NCI-H1694 treated with DMSO at 0.1 percent for 48 hours (cell line): Measurements from ENCODE around the gene PSMD3.
A peak's percentile ranks its signal among the peaks of the same experiment; 100 is the strongest.

Experiments
- DNase-seq: peaks from one replicate; lab custom pipeline; 2025; lab: John Stamatoyannopoulos, UW

Gene PSMD3

DNA sequence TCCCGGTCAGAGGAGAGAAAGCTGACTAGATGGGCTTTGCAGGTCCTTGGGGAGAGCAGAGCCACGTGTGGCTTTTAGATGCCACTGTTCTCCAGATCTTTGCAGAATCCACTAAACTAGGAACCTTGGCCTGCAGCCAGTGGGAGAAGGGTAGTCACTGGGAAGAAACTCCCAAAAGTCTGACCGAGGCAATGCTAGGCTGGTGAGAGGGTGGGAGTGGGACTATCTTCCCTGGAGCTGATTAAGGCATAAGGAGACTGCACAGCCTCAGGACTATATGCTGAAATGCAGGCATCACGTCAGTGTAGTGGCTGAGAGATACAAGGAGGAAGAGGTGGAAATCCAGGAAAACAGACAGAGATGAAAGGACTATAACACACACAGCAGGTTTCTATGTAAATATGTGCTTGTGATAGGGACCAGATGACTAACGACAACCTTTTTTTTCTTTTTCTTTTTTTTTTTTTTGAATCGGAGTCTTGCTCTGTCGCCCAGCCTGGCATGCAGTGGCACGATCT, 20.0 kb upstream of the PSMD3 start:
- no peak for DNase-seq

DNA sequence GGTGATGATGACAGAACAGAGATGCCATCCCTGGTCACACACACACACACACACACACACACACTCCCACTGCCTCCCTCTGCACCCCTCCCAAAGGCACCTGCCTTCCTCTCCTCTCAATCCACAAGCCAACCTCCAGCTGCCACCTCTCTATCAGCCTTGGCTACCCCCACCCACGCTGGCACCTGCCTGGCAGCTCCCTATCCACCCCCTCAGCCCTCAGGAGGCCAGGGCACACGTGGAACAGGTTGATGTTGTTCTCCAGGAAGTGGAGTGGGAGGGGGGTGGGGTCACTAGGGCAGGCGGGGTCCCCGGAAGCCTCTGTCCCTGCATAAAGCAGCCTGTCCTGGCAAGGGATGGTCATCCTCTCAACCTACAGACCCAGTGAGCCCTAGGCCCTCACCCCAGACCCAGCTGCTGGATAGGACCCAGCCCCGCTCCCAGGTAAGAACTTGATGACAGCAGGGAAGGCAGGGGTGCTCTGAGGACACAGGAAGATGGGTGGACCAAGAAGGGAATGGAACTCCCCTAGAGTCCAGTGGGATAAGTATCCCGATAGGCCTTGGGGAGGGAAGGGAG, 17.9 kb upstream of the PSMD3 start, which contains the start of gene GSDMA:
TSS of gene GSDMA (plus strand) at position 363 of the 579 bp plus-strand sequence. CDS start 2,684 bp downstream, outside the sequence.
- no peak for DNase-seq

DNA sequence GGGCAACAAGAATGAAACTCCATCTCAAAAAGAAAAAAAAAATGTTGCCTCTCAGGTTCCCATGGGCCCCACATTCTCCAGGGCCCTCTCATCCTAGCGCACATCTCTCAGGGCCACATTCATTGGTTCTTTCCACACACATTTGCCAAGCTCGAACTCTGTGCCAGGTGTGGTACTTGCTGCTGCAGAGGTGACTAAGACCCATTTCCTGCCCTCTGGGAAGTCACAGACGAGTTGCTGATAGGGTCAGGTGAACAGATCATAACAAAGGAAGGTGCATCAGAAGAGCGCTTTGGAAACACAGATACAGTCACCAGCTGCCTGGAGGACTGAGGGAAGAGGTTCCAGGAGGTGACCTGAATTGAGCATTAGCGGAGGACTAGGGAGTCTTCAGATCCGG, 16.8 kb upstream of the PSMD3 start:
- DNase-seq, result no peak

DNA sequence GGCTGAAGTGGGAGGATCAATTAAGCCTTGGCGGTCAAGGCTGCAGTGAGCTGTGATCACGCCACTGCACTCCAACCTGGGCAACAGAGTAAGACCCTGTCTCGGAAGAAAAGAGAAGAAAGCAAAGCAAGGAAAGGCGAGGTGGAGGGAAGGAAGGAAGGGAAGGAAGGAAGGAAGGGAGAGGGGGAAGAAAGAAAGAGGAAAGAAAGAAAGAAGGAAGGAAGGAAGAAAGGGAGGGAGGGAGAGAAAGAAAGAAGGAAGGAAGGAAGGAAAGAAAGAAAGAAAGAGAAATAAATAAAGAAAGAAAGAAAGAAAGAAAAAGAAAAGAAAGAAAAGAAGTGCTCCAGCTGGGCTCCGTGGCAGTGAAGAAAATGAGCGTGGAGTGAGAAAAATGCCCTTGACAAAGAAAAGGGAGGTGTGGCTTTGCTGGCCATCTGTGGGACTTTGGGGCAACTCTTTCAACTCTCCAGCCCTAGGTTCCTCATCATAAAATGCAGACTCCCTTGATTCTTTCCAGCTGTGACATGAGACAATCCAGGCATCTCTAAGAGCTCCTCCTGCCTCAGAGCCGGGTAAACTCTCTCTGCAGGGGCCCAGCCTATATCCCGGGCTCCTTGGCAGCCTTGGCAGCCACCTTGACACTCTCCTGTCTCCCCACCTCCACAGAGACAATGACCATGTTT, 15.4 kb upstream of the PSMD3 start:
- DNase-seq, result no peak

DNA sequence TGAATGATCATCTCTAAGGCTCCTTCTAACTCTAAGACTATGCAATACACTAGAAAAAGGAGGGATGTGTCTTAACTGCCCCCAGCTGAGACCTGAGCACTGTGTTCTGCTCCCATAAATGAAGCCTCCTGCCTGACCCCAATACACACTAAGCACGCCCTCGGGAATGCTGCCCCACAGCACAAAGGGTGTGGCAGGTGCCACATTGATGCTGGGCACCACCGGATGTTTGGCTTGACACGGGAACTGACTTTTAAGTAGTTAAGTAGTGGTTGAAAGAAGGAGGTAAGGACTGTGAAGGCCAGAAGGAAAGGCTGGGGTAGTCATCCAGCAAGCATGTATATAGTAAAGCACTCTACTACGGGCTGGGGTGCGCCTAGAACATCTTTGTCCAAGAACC, 13.8 kb upstream of the PSMD3 start:
- DNase-seq, result no peak

DNA sequence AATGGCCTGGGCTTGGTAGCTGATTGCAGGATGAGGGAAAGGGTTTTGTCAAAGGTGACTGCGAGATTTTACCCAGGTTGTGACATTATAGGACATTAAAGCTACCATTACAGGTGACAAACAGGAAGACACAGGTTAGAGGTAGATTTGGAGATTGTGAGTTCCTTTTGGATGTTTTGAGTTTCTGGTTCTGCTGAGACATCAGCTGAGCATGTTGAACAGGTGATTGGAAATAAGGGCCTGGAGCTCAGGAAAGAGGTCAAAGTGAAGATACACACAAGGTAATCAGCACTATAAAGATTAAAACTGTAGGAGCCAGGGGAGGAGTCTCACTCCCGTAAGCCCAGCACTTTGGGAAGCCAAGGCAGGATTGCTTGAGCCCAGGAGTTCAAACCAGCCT, 11.8 kb upstream of the PSMD3 start:
- DNase-seq, result no peak

DNA sequence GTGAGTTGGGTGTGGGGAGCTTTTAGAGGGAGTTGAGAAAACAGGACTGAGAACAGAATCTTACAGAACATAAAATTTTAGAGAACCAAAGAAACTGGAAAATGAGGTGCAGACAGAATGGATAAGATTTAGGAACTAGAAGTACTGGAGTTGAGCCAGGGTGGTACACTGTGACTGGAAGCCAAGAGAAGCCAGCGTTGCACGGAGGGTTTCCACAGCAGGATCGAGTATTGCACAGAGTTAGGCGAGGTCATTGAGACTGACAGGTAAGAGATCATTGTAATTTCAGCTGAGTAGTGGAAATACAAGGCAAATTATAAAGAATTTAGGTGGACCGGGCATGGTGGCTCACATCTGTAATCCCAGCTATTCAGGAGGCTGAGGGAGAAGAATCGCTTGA, 11.2 kb upstream of the PSMD3 start:
- no peak for DNase-seq

DNA sequence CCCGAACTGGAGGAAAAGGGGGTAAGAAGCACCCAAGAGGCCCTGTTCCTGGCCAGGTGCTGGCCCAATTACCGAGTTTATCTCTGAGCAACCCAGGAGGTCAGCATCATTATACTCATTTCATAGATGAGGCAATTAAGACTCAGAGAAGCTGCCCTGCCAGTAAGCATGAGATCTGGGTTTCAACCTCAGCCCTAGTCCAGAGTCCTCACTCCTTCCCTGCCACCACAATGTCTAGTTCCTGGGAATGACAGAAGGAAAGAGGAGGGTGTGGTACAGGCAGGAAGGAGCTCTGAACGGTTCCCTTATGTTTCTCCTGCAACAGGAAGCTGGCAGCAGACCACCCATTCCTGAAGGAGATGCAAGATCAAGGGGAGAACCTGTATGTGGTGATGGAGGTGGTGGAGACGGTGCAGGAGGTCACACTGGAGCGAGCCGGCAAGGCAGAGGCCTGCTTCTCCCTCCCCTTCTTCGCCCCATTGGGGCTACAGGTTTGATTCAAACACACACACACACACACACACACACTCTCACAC, 10.4 kb upstream of the PSMD3 start:
- DNase-seq, result no peak

DNA sequence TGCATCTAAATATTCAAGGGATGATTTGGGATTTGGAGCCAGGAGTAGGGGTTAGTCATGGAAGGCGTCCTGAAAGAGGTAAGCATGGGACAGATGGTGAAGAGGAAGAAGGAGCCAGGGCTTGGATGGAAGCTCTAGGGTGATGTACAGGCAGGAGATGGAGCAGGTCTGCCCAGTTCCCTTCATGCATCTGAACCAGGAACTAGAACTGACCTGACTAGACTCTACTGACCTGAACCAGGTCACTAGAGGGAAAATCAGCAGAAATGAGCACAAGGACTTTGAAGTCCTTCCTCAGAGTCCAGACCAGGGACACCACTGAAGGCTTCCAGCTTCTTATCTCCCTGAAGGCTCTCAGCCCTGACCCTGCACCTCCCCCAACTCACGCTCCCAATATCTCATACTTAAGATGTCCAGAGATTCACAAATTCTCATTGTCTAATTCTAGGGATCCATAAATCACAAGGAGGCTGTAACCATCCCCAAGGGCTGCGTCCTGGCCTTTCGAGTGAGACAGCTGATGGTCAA, 9.5 kb upstream of the PSMD3 start:
- DNase-seq, result no peak

DNA sequence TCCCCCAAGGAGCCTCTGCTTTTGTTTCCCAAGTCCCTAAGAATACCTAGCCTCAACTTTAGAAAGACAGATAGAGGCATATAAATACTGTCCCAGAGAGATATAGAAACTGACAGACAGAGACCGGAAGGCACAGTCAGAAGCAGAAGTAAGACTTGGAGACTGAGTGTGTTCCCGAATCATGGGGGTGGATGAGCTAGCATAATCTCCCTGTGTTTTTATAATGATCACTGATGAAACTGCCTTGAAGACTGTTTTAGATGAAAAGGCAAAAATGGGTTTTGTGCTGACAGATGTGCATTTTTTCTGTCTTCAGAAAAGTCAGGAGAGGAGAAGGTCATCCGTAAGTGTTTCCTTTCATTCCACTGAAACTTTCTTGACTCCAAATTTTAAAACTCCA, 8.3 kb upstream of the PSMD3 start:
- no peak for DNase-seq

DNA sequence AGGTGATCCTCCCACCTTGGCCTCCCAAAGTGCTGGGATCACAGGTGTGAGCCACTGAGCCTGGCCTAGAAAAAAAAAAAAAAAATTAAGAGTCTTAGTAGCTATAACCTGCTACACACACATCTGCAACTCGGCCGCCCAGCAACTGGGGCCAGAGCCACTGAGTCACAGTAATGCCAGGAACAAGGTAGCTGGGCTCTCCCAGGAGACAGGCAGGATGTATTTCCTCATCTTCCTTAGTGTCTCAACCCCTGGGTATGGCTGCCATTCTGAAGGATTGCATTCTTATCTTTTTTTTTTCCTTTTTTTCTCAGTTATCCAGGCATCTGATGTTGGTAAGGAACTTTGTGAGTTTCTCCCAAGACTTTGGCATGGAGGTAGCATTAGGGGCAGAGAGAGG, 7.1 kb upstream of the PSMD3 start:
- DNase-seq, result no peak

DNA sequence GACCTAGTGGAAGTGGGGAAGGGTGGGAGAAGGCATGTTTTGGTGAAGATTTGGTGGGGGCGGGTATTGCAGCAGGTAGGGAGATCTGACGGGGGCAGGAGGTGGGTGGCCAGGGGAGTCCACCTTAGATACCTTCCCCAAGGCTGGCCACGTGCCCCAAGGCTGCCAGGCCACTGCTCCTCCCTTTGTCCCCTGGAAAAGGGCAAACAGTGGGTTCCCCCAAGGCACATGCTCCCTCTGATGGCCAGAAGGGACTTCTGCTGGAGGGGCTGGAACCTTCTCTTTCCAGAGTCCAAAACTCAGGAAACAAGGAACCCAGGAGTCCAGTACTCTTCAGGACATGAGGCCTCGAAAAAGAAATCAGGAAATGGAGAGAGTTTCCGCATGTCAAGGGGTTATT, 6.2 kb upstream of the PSMD3 start:
- no peak for DNase-seq

DNA sequence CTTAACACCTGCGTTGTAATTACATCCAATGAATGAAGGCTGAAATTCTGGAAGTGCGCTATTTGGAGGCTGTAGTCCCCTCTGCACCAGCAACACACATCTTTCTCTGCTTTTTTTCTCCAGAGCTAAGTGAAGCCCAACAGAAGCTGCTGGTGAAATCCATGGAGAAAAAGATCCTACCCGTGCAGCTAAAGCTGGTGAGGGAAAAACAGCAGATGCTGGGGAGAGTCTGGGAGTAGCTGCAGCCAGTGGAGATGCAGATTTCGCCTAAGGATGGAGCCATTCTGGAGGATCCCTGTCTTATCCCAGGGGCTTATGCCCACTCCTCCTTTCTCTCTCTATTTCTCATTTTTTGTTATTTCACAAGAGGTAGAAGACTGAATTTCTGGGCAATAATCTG, 4.8 kb upstream of the PSMD3 start:
- no peak for DNase-seq

DNA sequence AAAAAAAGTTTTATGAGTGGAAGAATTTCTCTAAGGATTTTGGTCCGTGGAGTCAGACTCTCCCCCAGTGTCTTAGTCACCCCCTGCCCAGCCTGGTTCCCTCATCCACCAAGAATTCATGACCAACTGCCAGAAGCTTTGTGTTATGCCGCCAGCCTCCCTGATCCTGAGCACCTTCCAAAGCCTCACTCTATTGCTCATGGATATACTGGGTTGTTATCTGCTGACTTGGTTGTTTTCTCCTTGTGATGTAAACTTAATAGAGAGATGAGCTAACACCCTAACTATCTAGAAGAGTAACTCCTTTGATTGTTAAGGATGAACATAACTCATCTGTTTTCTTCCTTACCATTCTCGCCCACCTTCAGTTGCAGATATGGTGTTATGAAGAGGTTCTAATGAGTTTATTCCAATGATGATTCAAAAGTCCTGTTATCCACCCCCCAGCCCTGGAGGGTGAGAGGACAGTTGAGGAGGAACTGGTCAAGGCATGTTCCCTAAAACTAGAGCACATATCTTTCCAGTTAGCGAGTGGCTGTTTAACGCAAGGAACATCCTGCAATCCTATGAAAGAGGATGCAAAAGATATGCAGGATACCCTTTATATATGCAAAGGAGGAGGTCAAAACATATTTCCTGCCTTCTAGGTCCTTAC, 1.5 kb upstream of the PSMD3 start:
- DNase-seq, result no peak

DNA sequence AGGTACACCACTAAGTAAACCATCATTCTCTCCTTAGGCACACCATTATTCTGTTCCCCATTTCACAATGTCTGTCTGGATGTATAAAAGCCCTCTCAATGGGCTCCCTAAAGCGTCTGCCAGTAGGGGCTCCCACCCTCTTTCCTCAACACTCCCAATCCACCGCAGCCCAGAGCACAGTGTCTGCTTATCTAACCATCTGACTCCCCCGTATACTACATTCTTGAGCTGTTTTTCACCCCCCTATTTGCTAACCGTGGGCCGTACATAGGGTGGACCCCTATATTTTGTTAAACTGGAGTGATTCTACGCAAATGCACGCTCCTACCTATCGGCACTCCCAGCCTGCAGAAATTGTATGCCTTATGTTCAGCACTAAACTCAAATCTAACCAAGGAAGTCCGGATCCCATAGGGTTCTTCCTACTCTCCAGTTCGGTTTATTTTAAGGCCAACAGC, 685 bp upstream of the PSMD3 start:
- peak; percentile 73 for DNase-seq

DNA sequence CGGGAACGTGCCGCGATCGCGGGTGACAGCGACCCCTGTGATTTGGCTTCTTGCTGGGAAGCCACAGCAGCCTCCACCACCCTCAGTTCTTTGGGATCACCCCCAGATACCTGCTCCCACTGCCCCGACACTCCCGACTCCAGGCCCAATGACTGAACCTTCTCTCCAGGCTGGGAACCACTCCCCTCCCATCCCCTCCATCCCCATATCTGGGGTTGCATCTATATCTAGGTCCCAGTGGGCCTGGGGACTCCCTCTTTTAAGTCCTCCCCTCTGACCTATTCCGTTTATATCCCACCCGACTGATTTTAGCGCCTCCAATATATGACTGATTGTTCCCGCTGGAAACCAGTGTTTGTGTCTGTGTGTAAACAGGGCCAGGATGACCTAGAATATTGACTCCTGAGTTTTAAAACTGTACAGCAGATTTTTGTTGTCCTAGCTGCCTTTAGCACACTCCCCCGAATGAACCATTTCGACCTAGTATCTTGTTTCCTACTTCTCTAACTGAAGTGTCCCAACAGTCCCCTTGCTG, 667 bp downstream of the PSMD3 start:
- no peak for DNase-seq

DNA sequence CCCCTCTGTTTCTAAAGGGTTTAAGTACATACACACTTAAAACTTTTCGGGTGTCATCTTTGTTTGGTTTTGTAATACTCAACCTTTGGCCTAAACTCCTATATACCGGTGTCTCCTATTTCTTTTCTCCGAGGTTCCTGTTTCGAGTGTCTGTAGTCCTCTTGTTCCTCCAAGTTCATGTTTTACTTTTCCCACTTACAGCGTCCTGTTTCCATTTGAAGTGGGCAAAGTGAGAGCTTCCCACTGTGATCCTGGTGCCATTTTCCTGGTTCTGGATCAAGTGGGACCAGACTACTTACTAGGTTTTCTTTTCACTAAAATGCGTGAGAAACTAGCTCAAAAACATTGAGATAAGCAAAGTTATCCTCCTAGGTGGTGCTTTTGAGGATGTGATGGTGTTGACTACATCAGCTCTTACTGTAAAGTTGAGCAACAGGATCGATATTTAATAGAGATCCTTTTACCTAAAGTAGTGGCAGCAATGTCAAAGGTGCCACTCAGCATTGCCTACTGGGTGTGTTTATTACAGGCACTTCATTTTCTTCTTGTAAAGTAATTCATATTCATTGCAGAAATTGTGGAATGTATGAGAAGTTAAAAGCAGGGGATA, 1.3 kb downstream of the PSMD3 start:
- DNase-seq, result no peak

DNA sequence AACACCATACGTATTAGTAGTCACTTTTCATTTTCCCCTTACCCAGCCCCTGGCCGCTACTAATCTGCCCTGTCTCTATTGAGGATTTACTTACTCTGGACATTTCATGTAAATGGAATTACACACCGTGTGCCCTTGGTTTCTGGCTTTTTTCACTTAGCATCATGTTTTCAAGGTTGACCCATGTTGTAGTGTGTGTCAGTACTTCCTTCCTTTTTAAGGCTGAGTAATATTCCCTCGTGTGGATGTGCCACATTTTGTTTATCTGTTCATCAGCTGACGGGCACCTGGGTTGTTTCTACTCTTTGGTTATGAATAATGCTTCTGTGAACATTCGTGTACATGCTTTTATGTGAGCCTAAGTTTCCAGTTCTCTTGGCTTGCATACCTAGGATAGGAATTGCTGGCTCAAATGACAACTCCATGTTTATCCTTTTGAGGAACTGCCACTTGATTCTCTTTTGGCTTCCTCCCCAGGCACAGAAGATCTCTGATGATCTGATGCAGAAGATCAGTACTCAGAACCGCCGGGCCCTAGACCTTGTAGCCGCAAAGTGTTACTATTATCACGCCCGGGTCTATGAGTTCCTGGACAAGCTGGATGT, 7.7 kb downstream of the PSMD3 start:
- no peak for DNase-seq

DNA sequence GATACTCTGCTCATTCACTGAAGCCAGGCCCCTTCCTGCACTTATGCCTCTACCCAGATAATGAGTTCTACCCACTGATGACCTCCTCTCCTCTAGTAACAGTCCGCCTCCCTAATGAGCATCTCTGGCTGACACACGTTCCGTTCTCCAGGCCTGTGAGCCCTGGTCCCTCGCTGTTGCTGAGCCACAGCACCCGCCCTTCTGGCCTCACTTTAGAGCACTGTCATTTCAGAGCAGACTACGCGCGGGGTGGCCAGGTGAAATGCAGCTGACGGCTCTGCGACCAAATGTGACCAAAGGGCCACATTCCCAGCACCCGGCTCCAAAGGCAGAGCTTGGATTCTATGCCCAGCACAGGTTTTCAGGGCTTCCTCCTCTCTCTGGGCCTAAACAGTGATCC, 13.8 kb downstream of the PSMD3 start:
- DNase-seq, result no peak

DNA sequence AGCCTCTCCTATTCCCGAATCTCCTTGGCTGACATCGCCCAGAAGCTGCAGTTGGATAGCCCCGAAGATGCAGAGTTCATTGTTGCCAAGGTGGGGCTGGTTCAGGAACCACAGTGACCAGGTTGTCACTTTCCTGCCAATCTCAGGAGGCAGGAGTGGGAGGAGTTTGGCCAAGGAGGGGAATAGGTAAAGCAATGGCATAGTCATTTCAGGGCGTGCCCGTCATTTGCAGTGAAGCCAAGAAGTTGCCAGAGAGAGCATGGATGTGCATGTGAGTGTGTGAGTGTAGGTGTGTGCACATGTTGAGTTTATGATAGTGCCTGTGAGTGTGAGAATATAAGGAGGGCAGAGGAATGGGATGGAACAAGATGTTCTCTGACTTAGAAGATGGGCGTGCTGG, 14.8 kb downstream of the PSMD3 start:
- no peak for DNase-seq

DNA sequence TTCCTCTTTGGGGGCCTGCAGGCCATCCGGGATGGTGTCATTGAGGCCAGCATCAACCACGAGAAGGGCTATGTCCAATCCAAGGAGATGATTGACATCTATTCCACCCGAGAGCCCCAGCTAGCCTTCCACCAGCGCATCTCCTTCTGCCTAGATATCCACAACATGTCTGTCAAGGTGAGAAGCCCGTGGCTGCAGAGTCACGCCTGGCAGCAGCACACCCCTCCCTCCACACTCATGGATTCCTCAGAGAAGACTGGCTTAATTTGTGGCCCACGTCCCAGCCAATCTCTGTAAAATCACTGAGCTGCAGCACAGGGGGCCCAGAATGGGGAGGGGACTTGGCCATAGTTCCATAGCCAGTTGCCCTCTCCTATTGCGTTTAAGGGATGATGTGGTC, 15.6 kb downstream of the PSMD3 start:
- DNase-seq, result no peak

DNA sequence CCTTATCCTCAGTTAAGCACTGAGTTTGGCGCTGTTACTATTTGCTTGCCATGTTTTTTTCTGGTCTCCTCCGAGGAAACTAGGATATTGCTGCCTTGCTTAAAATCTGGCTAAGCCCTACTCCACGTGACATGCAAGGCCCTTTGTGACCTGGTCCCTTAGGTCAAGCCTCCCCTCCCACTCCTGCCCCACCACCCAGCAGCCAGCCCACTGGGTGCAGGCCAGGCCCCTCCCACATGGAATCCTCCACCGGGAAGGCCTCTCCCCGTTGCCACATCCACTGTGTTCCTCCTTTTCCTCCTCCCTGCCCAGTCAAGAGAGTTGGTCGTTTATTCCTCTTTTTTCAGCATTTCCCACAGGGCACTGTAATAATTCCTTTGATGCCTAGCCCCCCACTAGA, 16.2 kb downstream of the PSMD3 start:
- DNase-seq, result no peak
